OCI-LY1 (cell line): ENCODE data around the gene OR6K6.

Experiments
- CTCF ChIP-seq: fragments of 200-600 bp; sonication (generic), shearing (Covaris generic); IDR thresholded peaks from 2 replicates; pipeline ENCODE4 v1.5.1; 2017; ENCODE audit warnings: mild to moderate bottlenecking, antibody characterized with exemption, low read length, moderate library complexity, mixed read lengths
- EZH2 ChIP-seq: fragments of 200-600 bp; sonication (generic), shearing (Covaris generic); IDR thresholded peaks from 2 replicates; pipeline ENCODE4 v1.8.0; 2017; ENCODE audit warnings: borderline replicate concordance, mixed run types, mild to moderate bottlenecking, antibody characterized with exemption, low read length, moderate library complexity, mixed read lengths

GRCh38 chr1:158720620-158721019, 33.9 kb upstream of the OR6K6 start, which contains the start of gene OR6K3:
- TF ChIP-seq CTCF (no peak), EZH2 (no peak)
